GM23338 (cell line): ENCODE data around the gene ZBTB25. TPM values are rescaled to one million over a fixed set of nuclear protein-coding genes. Genes with fewer than 3 reads are reported as not detected.

ENCODE experiments used
- ATAC-seq: fragments of 200-7000 bp; cut with Tn5 transposase; 3 replicates; pipeline ENCODE4 v1.9.1; 2020
- DNase-seq: peaks from one replicate; pipeline ENCODE4 v3.0.0-alpha.2; 2015; ENCODE audit warnings: low spot score
- H2AFZ ChIP-seq: fragments of 200-600 bp; sonication (generic); 2 replicates; pipeline ENCODE4 v1.8.0; 2016; ENCODE audit warnings: antibody characterized with exemption, mild to moderate bottlenecking, moderate library complexity
- H3F3A ChIP-seq: fragments of 200-600 bp; sonication (generic); replicated peaks from 2 replicates; pipeline ENCODE4 v1.8.0; 2017; ENCODE audit warnings: antibody characterized with exemption, mixed run types, low read depth
- H3K27ac ChIP-seq: fragments of 200-600 bp; sonication (generic); 2 replicates; pipeline ENCODE4 v1.6.1; 2016; ENCODE audit warnings: low read depth
- H3K27me3 ChIP-seq: fragments of 200-600 bp; sonication (generic); 2 replicates; pipeline ENCODE4 v1.8.0; 2016; ENCODE audit warnings: mild to moderate bottlenecking, mixed run types, moderate library complexity; ENCODE audit not compliant: insufficient read depth
- H3K36me3 ChIP-seq: fragments of 200-600 bp; sonication (generic); 2 replicates; pipeline ENCODE4 v1.8.0; 2016; ENCODE audit warnings: mild to moderate bottlenecking; ENCODE audit not compliant: insufficient read depth
- H3K4me1 ChIP-seq: fragments of 200-600 bp; sonication (generic); 2 replicates; pipeline ENCODE4 v1.8.0; 2016; ENCODE audit warnings: mild to moderate bottlenecking, moderate library complexity; ENCODE audit not compliant: insufficient read depth
- H3K4me2 ChIP-seq: fragments of 200-600 bp; sonication (generic); 2 replicates; pipeline ENCODE4 v1.7.1; 2017; ENCODE audit warnings: mixed run types
- H3K4me3 ChIP-seq: fragments of 200-600 bp; sonication (generic); 2 replicates; pipeline ENCODE4 v1.6.1; 2016; ENCODE audit warnings: mixed run types
- H3K79me2 ChIP-seq: fragments of 200-600 bp; sonication (generic); replicated peaks from 2 replicates; pipeline ENCODE4 v1.8.0; 2017; ENCODE audit warnings: mild to moderate bottlenecking; ENCODE audit not compliant: insufficient read depth
- H3K9me2 ChIP-seq: fragments of 200-600 bp; sonication (generic); 2 replicates; pipeline ENCODE4 v1.8.0; 2017; ENCODE audit not compliant: insufficient read depth
- H4K20me1 ChIP-seq: fragments of 200-600 bp; sonication (generic); replicated peaks from 2 replicates; pipeline ENCODE4 v1.8.0; 2017; ENCODE audit warnings: mild to moderate bottlenecking; ENCODE audit not compliant: insufficient read depth
- H3K27ac Mint-ChIP-seq: 2 replicates; pipeline ENCODE4 v1.8.0; 2020; ENCODE audit warnings: inconsistent platforms, mild to moderate bottlenecking, moderate library complexity, mixed read lengths
- H3K27me3 Mint-ChIP-seq: 3 replicates; pipeline ENCODE4 v1.8.0; 2022; ENCODE audit warnings: low read depth, mild to moderate bottlenecking, moderate library complexity, mixed read lengths, inconsistent platforms; ENCODE audit not compliant: insufficient read depth, poor library complexity
- H3K36me3 Mint-ChIP-seq: 3 replicates; pipeline ENCODE4 v1.8.0; 2021; ENCODE audit warnings: low read depth, mild to moderate bottlenecking, inconsistent platforms, moderate library complexity, mixed read lengths
- H3K4me1 Mint-ChIP-seq: 3 replicates; pipeline ENCODE4 v1.8.0; 2020; ENCODE audit warnings: mild to moderate bottlenecking, inconsistent platforms, mixed read lengths
- H3K4me3 Mint-ChIP-seq: 3 replicates; pipeline ENCODE4 v1.8.0; 2021; ENCODE audit warnings: moderate library complexity, mild to moderate bottlenecking, inconsistent platforms, mixed read lengths
- H3K9me3 Mint-ChIP-seq: 3 replicates; pipeline ENCODE4 v1.8.0; 2020; ENCODE audit warnings: moderate library complexity, mild to moderate bottlenecking, inconsistent platforms, mixed read lengths
- ETS1 ChIP-seq: IDR thresholded peaks from 2 replicates; pipeline ENCODE4 v1.6.1; 2016; ENCODE audit warnings: antibody characterized with exemption
- EZH2 ChIP-seq: fragments of 200-600 bp; sonication (generic); IDR thresholded peaks from one replicate; pipeline ENCODE4 v1.8.0; 2017; ENCODE audit warnings: antibody characterized with exemption, mild to moderate bottlenecking, low read depth; ENCODE audit not compliant: unreplicated experiment
- JUNB ChIP-seq: IDR thresholded peaks from one replicate; pipeline ENCODE4 v1.6.1; 2016; ENCODE audit warnings: antibody characterized with exemption; ENCODE audit not compliant: unreplicated experiment
- POLR2AphosphoS5 ChIP-seq: IDR thresholded peaks from 2 replicates; pipeline ENCODE4 v1.6.1; 2016; ENCODE audit warnings: antibody characterized with exemption, low read depth
- REST ChIP-seq: IDR thresholded peaks from one replicate; pipeline ENCODE4 v1.6.1; 2018; ENCODE audit warnings: antibody characterized with exemption; ENCODE audit not compliant: unreplicated experiment
- ZNF114 ChIP-seq: fragments of 250-450 bp; sonication (Bioruptor Pico); IDR thresholded peaks from 2 replicates; pipeline ENCODE4 v1.5.0; 2020; ENCODE audit warnings: mild to moderate bottlenecking, moderate library complexity
- ZNF462 ChIP-seq: fragments of 250-450 bp; sonication (Bioruptor Pico); IDR thresholded peaks from 2 replicates; pipeline ENCODE4 v1.5.0; 2020; ENCODE audit warnings: mild to moderate bottlenecking, moderate library complexity
- long read RNA-seq: library from polyadenylated mRNA; unstranded; transcript quantifications from one replicate; pipeline ENCODE4 v2.0.0, GENCODE V29; 2020; ENCODE audit not compliant: unreplicated experiment
- polyA plus RNA-seq: library from polyadenylated mRNA; unstranded; fragments of >200 nt; fragmentation: Nextera tagmentation; extraction: Ambion mirVana; gene quantifications from 2 replicates; pipeline ENCODE4 v1.2.1, GENCODE V29; 2016
- total RNA-seq: library from RNA; depleted of rRNA; stranded (reverse); fragments of >200 nt; shearing (Covaris generic); gene quantifications from 2 replicates; pipeline ENCODE4 v1.2.3, GENCODE V29; 2014; rRNA removed

ZBTB25 gene
- total RNA-seq (8.0 and 8.9 TPM in 2 replicates), polyA plus RNA-seq (4.1 and 5.8 TPM in 2 replicates)
- long read RNA-seq, full-length matches to known transcripts: 2 of 4 reads
- long read RNA-seq, partial matches to known transcripts: 0 of 4 reads
- long read RNA-seq, other reads (novel, unspliced or antisense): 2 of 4 reads

- Histone ChIP-seq H3K4me3 (peak within 1 kb of the TSS; percentile 76), H3K27me3 (no peaks in the 10 kb centered on the region), H3K27ac (peak within 1 kb of the TSS; percentile 100), H3K36me3 (no peaks in the 10 kb centered on the region), H4K20me1 (0 out of 2 replicates have a peak, but pooled peaks cover 7% of the 10 kb centered on the region), H2AFZ (peak within 1 kb of the TSS; percentile 97), H3K4me1 (peaks cover 40% of the 10 kb centered on the region), H3K79me2 (peaks cover 77% of the 10 kb centered on the region), H3F3A (peaks cover 8% of the 10 kb centered on the region; the same call in 1 of the 2 replicates), H3K4me2 (peak within 1 kb of the TSS; percentile 86), H3K9me2 (no peaks in the 10 kb centered on the region)
- Mint-ChIP-seq H3K36me3 (peaks cover 14% of the 10 kb centered on the region), H3K27me3 (peaks cover 11% of the 10 kb centered on the region), H3K27ac (peak within 1 kb of the TSS; percentile 100), H3K4me1 (peaks cover 44% of the 10 kb centered on the region), H3K9me3 (no peaks in the 10 kb centered on the region), H3K4me3 (peak within 1 kb of the TSS; percentile 94)
- ATAC-seq (peak; percentile 69), DNase-seq (peak; percentile 95)
- TF ChIP-seq POLR2AphosphoS5 (peak; percentile 74), EZH2 (no peak)
These were observed at the start of gene ZBTB25 for GRCh38 chr14:64503434-64504309. TSS of gene ZBTB25 (minus strand) at chr14:64503838. CDS start at chr14:64490533, 13,305 bp downstream.

GRCh38 chr14:64550621-64551333 is 47.1 kb upstream of the ZBTB25 start:
- Histone ChIP-seq H2AFZ (no peak overlapping the region), H3K4me1 (peaks cover 12% of the 10 kb centered on the region), H3K9me2 (no peaks in the 10 kb centered on the region), H3K79me2 (peaks cover 11% of the 10 kb centered on the region), H3K4me2 (peak overlapping the region; percentile 87), H3K27ac (no peak overlapping the region), H3K4me3 (peak overlapping the region; percentile 61), H3F3A (no peaks in the 10 kb centered on the region), H3K36me3 (no peaks in the 10 kb centered on the region), H3K27me3 (peaks cover 11% of the 10 kb centered on the region), H4K20me1 (no peaks in the 10 kb centered on the region)
- ATAC-seq: no peak
- H3K27me3 Mint-ChIP-seq: peaks cover 10% of the 10 kb centered on the region
- no peaks in the 10 kb centered on the region for H3K36me3 Mint-ChIP-seq
- no peaks in the 10 kb centered on the region for H3K9me3 Mint-ChIP-seq
- H3K27ac Mint-ChIP-seq: no peak overlapping the region
- peaks cover 17% of the 10 kb centered on the region for H3K4me1 Mint-ChIP-seq
- peak overlapping the region; percentile 64 for H3K4me3 Mint-ChIP-seq
- DNase-seq: no peak
- no peak for TF ChIP-seq EZH2
- TF ChIP-seq ZNF462 (CRISPR knock-in tag): no peak
- no peak for TF ChIP-seq REST
- no peak for TF ChIP-seq ETS1
- no peak for TF ChIP-seq JUNB
- no peak for TF ChIP-seq ZNF114 (CRISPR knock-in tag)
